Measurements from ENCODE around the gene STRBP.

The STRBP gene

GRCh38 chr9:123129423-123129822, 139.0 kb downstream of the STRBP start:
- DNase-seq (ENCODE audit: low read depth), result no peak

DNA sequence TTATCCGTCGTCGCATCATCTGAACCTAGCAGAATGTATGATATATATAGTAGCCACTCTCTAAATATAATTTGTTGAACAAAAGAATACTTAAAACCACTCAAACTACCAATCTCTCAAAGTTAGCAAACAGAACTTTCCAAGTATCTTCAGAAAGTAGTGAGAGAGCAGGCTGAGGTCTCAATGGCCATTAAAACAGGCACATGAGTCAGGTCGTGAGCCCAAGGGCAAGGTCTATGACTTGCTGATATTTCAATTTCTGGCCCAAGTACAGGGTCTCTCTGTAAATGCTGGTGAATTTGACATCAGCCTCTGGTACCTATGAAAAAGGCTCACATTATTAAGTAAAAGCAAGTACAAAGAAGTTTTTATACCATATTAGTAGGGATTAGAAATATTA, 139.8 kb downstream of the STRBP start:
- DNase-seq (ENCODE audit: low read depth), result no peak

GRCh38 chr9:123127512-123128075, 140.8 kb downstream of the STRBP start:
- DNase-seq (ENCODE audit: low read depth), result no peak

GRCh38 chr9:123121457-123121856, 146.9 kb downstream of the STRBP start:
- DNase-seq (ENCODE audit: low read depth), result no peak

GRCh38 chr9:123120953-123121352, 147.4 kb downstream of the STRBP start:
- DNase-seq (ENCODE audit: low read depth), result no peak

- no peak for DNase-seq (ENCODE audit: low read depth)
Measured at GRCh38 chr9:123120131-123120530, 148.3 kb downstream of the STRBP start.

DNA sequence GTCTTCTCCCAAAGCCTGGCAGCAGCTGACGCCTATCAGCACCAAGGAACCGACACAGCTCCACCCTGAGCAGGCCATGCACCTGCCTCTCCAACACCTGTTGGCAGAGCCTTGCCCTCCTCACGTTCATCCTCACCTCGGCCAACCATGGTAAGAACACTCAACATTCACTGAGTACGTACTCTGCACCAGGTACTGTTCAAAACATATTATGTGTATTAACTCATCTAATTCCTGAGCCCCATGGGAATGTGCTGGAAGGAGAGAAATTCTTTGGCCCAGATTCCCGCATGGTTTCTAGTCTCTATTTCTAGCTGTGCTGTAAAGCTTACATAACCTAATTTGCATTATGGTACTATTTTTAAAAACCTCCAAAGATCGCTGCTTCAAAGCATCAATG, 148.8 kb downstream of the STRBP start:
- DNase-seq (ENCODE audit: low read depth), result no peak

GRCh38 chr9:123116036-123116435, 152.3 kb downstream of the STRBP start:
- no peak for DNase-seq (ENCODE audit: low read depth)

DNA sequence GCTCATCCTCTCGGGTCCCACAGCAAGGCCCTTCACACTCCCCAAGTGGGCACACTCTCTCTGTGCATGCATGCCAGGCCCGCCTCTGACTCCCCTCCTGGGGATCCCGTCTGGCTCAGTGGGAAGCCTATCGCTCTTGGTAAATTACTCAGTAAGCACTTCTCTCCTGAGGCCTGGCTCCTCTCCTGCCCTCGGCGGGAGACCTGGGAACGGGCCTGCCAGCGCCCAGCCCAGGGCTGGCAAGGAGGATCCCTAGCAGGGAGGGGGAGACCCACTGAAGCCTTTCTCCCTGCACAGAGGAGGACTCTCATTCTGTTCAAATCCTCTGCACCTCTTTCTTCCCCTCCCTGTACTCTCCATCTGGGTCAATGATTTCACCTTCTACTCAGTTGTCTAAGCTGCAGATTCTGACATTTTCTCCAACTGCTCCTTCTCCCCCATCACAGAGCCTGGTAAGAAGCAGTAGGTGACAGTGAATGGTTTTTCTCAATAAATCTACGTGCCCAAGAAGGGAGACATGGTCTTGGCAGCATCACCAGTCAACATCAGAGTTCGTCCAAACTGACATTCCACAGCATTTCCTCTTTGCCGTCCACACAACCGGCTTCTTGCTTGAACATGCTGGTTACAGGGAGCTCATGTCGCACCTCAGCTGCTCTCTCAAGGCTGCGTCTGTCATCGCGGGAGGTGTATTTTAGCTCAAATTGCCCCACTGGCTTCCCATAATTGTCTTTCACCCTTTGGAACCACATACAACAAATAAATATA, 153.1 kb downstream of the STRBP start:
- DNase-seq (ENCODE audit: low read depth), result no peak

DNA sequence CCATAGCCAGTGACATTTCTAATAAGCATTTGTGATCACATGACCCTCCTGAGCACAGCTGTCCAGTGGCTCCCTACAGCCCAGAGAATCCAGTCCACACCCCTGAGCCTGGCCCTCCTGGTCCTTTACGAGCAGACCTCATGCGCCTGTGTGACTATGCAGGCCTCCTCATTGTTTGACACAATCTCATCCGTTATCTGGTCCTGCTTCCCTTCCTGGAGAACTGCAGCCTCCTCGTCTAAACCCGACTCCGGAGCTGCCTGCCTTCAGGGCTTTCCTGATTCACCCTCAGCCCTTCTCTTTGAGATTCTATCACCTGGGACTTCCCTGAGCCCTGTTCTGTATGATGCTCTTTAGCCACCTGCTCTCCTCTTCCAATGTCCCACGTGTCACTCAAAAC, 155.2 kb downstream of the STRBP start:
- no peak for DNase-seq (ENCODE audit: low read depth)

DNA sequence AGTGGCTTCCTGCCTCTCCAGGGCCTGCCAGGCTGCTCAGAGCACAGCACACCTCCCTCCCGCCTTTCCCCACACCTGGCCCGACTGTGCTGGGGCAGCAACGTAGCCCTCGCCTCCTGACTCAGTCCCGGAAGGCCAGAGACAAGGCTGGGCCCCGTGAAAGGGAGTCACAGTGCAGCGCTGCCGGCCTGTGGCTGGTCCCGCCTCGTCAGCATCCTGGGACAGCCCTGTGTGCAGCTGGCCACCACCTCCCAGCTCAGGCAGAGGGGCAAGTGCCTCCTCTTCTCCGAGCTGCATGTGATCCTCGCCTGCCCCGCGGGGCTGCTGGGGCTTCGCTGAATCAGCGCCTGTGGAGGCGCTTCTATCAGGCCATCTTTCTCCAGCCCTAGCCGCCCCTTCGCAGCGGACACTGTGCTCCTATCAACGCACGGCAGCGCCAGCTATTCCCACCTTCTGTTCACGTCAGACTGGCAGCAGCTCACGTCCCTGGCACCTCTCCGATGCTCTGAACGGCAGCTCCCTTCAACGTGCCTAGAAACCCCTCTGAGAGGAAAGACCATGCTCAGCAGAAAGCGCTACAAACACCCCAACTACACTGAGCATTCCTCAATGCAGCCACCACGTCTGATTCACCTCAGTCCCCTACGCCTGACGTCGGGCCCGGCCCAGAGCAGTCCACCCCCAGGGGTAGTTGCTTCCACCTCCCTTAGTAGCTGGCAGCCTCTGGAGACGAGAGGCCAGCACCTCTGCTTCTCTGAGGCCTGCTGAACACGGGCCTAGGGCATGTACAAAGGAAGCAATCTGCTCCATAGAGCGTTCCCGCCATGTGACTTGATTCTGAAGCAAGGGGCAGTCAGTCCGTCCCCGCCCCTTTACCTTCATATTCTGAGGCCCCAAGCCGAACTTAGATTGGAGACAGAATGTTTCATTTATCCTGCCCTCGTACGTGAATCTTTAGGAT, 156.1 kb downstream of the STRBP start:
- DNase-seq (ENCODE audit: low read depth), result no peak

- no peak for DNase-seq (ENCODE audit: low read depth)
Measured at GRCh38 chr9:123111427-123112014, 156.9 kb downstream of the STRBP start.

DNA sequence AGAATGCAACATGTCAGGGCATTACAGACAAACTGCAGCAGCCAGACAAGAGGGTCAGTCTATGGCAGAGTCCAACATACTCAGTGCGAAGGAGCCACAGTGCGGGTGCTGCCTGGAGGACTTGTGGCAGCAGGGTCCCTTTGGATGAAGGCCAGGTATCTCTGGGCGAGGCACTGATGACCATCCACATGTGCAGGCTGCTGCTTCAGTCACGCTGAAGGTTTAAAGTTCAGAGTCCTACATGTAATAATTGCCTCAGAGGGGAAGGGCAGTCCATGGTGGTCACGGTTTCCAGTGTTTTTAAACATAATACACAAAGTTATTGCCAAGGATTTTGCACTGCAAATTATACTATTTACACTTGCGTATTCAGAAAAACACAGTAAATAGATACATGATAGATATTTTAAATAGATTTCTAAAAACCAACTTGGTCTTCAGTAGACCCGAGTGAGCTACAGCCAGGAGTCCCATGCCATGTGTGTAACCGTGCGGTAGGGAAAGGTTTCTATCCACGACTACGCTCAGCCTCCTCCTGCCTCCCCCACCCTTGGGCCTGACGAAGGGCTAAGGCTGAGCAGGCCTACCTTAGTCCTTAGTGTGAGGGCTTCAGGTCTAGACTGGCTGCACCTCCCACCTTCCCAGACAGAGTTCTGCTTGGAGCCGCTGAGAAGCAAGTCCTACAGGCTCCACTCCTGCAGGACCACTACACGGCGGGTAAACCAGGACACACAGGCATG, 158.7 kb downstream of the STRBP start:
- DNase-seq (ENCODE audit: low read depth), result no peak

- DNase-seq (ENCODE audit: low read depth), result no peak
Measured at GRCh38 chr9:123108976-123109375, 159.4 kb downstream of the STRBP start.

DNA sequence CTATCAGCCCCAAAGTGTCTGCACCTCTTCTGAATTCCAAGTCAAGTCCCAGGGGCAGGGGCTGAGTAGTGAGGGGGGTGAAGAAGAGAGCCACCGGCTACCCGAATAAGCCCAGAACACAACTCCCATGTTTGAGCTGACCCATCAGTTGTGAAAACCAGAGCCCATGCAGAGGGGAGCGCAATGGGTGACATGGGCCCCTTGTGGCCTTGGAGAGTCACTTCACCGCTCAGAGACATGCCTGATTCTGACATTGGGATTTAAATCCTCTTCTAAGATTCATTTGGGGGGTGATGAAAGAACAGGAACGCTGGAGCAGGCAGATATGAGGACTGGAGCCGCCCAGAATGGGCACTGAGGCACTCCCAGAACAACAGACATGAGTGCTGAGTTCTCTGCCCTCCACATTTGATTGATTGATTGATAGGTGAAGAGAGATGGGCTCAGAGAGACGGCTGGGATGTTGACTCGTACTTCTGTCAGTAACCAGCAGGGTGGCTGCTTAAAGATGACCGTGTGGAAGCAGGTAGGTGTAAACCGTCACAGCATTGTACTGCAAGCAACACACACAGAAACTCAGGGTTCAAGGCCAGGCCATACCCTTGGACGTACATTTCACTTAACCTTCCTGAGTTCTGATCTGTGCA, 160.6 kb downstream of the STRBP start:
- DNase-seq (ENCODE audit: low read depth), result no peak

DNA sequence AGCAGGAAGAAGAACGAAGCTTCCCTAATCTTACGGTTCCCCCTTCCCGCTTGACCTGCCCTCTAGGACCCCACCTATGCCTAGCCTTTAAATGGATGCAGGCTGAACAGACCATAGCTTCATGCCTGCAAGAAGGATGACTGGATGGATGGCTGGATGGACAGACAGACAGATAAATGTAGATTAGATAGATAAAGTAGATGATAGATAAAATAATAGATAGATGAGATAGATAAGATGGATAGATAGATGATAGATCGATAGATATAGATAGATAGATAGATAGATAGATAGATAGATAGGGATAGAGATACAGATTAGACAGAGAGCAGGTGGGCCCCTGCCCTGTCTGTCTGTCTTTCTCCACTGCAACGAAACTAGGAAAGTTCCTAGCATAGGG, 162.9 kb downstream of the STRBP start:
- no peak for DNase-seq (ENCODE audit: low read depth)

GRCh38 chr9:123104807-123105206, 163.6 kb downstream of the STRBP start:
- DNase-seq (ENCODE audit: low read depth), result no peak

GRCh38 chr9:123102375-123103113, 165.8 kb downstream of the STRBP start:
- DNase-seq (ENCODE audit: low read depth), result no peak

- no peak for DNase-seq (ENCODE audit: low read depth)
Measured at GRCh38 chr9:123099548-123099947, 168.8 kb downstream of the STRBP start.

- DNase-seq (ENCODE audit: low read depth), result no peak
Measured at GRCh38 chr9:123099042-123099441, 169.3 kb downstream of the STRBP start.

GRCh38 chr9:123098096-123098459, 170.3 kb downstream of the STRBP start:
- no peak for DNase-seq (ENCODE audit: low read depth)

Measured in stimulated activated CD8-positive, alpha-beta memory T cell treated with anti-CD3 and anti-CD28 coated beads, Interleukin-15, amount 100 ng/mL, for 1 hour (primary cell).